Epithelial cell of esophagus (primary cell): ENCODE data around the gene CXCL1.
A peak's percentile ranks its signal among the peaks of the same experiment; 100 is the strongest.

Experiments
- DNase-seq: peaks from one replicate; pipeline ENCODE4 v3.0.0; 2010; ENCODE audit warnings: low read depth
- H3K4me3 ChIP-seq: 2 replicates; pipeline ENCODE4 v1.5.1; 2011; ENCODE audit warnings: mild to moderate bottlenecking, low read length, control low read depth
- TF ChIP-seq, protein P1 (sequence below): IDR thresholded peaks from 2 replicates; pipeline ENCODE4 v1.5.1; 2011; ENCODE audit warnings: low read depth, mild to moderate bottlenecking, low read length, control low read depth, inconsistent platforms; ENCODE audit not compliant: insufficient read depth; ENCODE audit errors: missing control alignments

Gene CXCL1

DNA sequence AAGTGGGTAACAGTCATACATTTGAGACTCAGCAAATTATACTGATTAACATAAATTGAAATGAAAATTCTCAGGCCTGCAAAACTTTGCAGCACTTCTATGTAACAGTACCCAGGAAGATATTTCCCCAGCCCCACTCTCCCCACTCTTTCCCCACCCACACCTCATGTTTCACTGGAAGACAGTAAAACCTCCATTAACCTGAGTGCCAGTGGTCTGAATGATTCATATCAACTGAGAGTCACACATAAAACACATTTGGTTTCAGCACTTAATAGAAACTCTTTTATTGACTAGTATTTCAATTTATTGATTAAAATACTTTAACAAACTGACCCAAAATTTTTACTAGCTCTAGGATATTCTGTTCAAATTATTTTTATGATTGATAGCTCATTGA, 25.8 kb upstream of the CXCL1 start:
- TF ChIP-seq, protein P1, sequence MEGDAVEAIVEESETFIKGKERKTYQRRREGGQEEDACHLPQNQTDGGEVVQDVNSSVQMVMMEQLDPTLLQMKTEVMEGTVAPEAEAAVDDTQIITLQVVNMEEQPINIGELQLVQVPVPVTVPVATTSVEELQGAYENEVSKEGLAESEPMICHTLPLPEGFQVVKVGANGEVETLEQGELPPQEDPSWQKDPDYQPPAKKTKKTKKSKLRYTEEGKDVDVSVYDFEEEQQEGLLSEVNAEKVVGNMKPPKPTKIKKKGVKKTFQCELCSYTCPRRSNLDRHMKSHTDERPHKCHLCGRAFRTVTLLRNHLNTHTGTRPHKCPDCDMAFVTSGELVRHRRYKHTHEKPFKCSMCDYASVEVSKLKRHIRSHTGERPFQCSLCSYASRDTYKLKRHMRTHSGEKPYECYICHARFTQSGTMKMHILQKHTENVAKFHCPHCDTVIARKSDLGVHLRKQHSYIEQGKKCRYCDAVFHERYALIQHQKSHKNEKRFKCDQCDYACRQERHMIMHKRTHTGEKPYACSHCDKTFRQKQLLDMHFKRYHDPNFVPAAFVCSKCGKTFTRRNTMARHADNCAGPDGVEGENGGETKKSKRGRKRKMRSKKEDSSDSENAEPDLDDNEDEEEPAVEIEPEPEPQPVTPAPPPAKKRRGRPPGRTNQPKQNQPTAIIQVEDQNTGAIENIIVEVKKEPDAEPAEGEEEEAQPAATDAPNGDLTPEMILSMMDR: no peak
- H3K4me3 ChIP-seq: no peak overlapping the region
- peak; percentile 39 for DNase-seq

DNA sequence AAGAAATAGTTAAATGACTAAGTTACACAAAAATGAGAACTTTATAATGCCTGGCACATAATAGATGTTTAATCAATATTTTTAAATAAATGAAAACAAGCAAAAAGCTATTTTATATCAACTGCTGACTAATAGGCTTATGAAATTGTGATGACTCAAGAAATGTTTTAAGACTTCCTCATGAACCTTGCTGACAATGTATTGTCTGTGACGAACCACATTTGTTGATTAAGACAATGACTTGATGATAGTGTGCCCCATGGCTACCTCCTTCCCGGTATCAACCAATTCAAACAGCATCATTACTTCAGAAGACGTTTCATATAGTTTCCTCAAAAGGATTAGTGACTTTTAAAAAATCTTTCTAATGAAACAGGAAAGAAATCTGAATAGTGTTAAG, 24.8 kb upstream of the CXCL1 start:
- TF ChIP-seq, protein P1: no peak
- DNase-seq: peak; percentile 93
- H3K4me3 ChIP-seq: no peak overlapping the region

DNA sequence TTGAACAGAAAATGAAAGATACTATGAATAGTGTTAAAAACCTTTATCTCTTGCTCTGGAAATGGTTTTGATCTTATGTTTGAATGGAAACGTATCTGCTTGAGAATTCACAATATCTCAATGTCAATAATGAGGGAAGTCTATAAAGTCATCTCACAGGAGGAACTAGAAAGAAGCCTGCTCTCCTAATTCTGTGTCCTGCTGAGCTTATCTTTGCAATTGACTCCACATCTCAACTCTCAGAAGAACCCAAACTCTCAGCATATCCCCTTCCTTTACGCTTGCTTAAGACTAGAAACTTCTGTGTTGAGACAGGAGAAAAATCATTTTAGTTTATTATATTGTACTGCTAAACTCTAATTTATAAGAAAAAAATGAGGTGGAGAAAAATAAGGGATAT, 24.4 kb upstream of the CXCL1 start:
- DNase-seq: no peak
- TF ChIP-seq, protein P1: no peak

DNA sequence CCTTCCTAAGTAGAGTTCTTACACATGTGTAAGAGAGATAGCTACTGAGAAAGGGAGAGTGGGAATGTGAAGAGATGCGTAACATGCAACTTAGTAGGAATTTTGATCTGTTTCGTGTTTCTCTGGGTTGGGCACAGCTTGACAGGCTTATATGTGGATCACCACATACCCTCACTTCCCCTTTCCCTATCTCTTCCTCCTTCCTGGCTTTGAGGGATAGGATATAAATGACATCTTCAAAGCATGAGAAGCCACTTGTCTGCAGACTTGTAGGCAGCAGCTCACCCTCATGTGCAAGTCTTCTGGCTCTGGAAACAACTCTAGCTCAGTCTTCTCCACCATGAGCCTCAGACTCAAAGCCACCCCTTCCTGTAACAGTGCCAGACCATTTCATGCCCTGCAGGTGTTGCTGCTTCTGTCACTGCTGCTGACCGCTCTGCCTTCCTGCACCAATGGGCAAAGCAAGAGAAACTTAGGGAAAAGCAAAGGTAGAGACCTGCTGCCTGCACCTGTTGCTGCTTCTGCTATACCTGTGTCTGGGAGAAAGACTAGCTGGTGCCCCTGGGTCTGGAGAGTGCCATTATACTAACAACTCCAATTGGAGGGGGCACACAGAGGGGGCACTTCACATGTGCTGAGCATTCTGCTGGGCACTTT, 21.5 kb upstream of the CXCL1 start:
- TF ChIP-seq, protein P1: no peak
- DNase-seq: no peak
- no peak overlapping the region for H3K4me3 ChIP-seq

More for the DNA sequence above, 24.4 kb upstream of the CXCL1 start:
- H3K4me3 ChIP-seq: no peak overlapping the region

DNA sequence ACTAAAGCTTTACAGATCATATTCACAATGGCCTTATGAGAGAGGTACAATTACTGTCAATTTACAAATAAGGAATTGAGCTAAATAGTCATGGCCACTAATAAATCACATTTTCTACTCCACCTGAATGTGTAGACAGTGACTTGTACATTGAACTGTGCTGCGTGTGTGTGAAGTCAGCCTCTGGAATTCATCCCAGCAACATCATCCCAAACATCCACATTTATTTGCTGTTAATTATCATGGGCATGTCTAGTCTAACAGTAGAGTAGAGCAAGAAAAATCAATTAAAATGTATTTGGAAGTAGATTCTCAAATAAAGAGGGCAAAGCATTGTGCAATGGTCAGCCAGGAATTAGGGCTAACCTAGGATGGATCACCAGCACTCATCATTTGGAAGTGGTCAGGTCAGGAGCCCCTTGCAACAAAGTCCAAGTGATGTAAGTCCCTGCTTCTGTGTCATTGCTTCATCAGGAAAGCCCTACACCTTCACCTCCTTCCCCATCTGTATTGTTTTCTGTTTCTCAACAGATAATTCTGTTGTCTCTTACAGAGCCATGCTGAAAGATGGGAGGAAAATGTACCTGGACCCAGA, 20.9 kb upstream of the CXCL1 start:
- TF ChIP-seq, protein P1: no peak
- no peak overlapping the region for H3K4me3 ChIP-seq
- DNase-seq: no peak

DNA sequence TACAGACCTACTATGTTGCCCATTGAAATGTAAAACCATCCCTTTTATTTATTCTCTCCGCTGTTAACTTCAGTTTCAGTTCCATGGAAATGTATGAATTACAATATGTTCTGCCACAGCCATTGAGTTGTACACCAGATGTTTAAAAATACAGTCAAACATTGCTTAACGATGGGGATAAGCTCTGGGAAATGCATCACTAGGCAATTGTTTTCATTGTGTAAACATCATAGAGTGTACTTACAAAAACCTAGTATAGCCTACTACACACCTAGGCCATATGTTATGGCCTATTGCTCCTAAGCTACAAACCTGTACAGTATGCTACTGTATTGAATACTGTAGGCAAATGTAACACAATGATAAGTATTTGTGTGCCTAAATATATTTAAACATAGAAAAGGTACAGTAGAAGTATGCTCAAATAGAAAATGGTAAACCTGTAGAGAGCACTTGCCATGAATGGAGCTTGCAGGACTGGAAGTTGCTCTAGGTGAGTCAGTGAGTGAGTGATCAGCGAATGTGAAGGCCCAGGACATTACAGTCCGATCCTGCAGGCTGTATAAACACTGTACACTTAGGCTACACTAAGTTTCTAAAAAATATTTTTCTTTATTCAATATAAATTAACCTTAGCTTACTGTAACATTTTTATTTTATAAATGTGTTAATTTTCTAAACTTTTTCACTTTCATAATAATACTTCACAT, 18.8 kb upstream of the CXCL1 start:
- peak; percentile 59 for DNase-seq
- TF ChIP-seq, protein P1: no peak
- no peak overlapping the region for H3K4me3 ChIP-seq
